Putamen (tissue), 1 donor: ENCODE measurements around the gene CASP14.
"Not testable (repeated sequence)": the region's sequence is repeated elsewhere in the genome, so short reads cannot be mapped to it uniquely, and the experiment has no call there.

ENCODE experiments used
- DNase-seq: peaks from one replicate; pipeline ENCODE4 v3.0.0-alpha.2; 2016; ENCODE audit warnings: low spot score

Gene CASP14

DNA sequence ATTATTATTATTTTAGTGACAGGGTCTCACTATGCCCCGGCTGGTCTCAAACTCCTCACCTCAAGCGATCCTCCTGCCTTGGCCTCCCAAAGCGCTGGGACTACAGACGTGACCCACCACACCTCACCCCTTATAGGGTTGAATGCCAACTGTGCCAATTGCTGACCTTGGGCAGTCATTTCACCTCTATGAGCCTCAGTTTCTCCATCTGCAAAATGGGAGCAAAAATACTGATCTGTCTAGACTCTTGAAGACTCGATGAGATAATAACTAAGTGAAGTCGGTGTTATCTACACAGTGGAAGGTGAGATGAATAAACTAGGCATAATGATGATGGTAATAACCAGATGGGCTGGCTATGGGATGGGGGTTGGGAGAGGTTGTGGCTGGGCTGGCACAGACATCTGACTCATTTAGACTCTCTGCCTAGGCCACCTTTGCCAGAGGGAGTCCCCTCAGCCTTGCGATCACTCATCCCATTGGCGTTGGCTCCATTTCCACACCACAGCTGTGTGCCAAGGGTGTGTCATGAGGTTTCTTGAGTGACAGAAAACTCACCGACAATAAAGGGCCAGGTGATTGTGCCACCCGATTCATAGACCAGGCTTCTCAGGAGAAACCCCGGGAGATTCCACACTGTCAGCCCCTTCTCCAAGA lies at the start of gene CASP14:
TSS of gene CASP14 (plus strand) at position 596 of the 657 bp plus-strand sequence. CDS start 2,772 bp downstream, outside the sequence.
- no peak for DNase-seq

DNA sequence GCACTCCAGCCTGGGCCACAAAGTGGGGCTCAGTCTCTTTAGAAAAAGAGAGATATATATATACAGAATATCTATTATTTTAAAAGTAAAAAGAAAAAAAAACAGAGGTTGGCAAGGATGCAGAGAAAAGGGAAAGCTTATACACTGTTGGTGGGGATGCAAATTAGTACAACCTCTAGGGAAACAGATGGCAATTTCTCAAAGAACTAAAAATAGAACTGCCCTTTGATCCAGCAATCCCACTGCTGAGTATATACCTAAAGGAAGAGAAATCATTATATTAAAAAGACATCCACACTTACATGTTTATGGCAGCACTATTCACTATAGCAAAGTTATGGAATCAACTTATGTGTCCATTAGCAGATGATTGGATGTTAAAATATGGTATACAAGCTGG lies 41.0 kb upstream of the CASP14 start:
- no peak for DNase-seq

DNA sequence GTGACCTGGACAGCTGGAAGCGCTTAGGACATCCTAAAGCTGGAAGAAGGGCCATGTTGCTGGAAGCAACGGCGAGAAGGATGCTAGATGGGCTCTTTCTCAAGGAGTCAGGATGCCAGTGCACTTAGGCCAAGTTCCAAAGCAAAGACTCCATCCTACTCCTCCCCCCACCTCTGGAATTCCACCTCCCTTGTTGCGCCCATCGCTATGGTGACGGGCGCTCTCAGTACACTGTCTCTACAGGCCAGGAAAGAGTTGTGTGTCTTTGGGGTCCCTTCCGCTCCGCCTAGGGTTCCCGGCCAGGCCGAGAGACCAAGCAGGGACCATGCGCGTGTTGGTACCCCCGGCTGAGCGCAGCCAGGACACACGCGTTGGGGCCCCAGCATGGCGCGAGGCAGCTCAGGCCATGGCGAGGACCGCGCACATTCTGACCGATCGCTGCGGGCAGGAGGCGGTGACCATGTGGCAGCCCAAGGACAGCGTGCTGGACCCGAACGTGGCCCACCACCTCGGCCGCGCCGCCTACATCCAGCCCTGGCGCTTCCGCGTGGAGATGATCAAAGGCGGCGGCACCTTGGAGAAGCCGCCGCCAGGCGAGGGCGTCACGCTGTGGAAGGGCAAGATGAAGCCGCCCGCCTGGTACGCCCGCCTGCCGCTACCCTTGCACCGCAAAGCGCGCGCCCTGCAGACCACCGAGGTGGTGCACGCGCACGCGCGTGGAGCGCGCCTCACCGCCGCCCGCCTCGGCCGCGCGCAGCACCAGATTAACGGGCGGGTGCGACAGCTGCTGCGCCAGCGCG lies 38.6 kb upstream of the CASP14 start:
- no peak for DNase-seq

DNA sequence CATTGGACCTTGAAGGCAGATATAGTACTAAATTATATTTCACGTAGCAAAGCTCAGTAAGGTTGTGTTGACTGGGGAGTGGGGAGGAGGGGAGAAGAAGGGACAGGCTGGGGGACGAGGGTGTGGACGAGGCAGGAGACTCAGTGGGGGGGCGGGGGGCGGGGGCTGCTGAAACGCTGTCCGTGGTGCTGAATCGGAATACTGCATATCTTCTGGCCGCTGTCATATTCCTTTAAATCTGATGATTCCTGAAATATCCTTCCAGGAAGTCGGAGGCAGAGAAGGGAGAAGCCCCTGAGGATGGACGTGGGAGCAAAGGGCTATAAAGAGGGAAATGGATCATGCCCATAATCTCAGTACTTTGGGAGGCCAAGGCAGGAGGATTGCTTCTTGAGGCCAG lies 34.7 kb upstream of the CASP14 start:
- no peak for DNase-seq

DNA sequence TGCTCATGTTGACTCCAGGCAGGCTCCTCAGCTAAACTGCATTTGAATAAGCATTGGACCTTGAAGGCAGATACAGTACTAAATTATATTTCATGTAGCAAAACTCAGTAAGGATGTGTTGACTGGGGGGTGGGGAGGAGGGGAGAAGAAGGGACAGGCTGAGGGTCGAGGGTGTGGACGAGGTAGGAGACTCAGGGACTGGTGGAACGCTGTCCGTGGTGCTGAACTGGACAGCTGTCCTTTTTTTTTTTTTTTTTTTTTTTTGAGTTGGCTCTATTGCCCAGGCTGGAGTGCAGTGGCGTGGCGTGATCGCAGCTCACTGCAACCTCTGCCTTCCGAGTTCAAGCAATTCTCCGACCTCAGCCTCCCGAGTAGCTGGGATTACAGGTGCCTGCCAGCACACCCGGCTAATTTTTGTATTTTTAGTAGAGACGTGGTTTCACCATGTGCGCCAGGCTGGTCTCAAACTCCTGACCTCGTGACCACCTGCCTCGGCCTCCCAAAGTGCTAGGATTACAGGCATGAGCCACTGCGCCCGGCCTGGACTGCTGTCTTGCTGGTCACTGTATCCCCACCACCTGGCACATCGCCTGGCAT lies 33.2 kb upstream of the CASP14 start:
- no peak for DNase-seq

- not testable (repeated sequence) for DNase-seq
Measured at GRCh38 chr19:15018836-15019235, 30.4 kb upstream of the CASP14 start.

- no peak for DNase-seq
Measured at GRCh38 chr19:15021286-15022007, 27.8 kb upstream of the CASP14 start.

DNA sequence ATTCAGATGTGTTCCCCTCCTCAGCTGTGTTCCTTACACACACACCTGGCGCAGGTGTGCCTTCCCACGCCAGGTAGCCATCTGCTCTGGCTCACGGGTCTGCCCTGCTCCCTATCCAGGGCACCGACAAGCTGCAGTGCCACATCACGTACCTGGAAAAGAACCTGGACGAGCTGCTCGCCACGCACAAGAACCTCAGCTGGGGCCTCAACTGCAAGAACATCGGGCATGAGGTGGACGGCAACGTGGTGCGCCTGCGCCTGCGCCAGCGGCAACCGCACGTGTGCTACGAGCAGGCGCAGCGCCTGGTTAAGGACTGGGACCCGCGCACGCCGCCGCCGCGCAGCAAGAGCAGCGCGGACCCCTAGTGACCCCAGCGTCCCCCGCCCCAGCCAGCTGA lies 26.5 kb upstream of the CASP14 start:
- DNase-seq, result no peak

- DNase-seq, result no peak
Measured at GRCh38 chr19:15025217-15025616, 24.1 kb upstream of the CASP14 start.

DNA sequence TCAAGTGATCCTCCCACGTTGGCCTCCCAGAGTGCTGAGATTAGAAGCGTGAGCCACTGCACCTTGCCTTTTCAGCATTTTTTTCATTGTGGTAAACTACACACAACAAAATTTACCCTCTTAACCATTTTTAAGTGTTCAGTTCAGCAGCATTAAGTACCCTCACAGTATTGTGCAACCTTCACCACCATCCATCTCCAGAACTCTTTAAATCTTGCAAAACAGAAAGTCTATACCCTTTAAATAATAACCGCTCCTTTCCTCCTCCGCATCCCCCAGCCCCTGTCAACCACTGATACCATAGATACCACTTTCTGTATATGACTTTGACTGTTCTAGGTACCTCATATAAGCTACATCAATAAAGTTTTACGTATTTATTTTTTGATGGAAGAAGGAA lies 20.8 kb upstream of the CASP14 start:
- no peak for DNase-seq

- no peak for DNase-seq
Measured at GRCh38 chr19:15031675-15032074, 17.6 kb upstream of the CASP14 start.

- DNase-seq, result no peak
Measured at GRCh38 chr19:15035795-15036311, 13.4 kb upstream of the CASP14 start.

GRCh38 chr19:15037586-15037985 lies 11.7 kb upstream of the CASP14 start:
- no peak for DNase-seq

DNA sequence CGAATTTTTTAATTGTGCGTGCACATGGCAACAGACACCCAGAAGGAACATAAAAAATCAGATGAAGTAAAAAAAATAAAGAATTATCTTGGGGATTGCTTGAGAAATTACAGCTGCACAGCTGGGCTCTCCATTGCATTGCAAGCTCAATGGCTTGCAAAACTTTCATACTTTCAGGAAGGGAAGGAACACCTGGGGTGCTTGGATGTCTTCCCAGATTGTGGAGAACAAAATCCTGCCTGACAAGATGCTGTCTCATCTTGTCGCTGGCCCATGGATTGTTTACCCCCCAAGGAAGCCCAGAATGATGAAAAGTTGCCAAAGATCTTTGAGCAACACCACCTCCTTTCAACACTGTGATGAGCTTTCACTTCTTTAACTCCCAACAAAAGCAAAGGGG lies 11.0 kb upstream of the CASP14 start:
- peak; percentile 1 for DNase-seq

- DNase-seq, result no peak
Measured at GRCh38 chr19:15042003-15042402, 7.3 kb upstream of the CASP14 start.

- DNase-seq, result no peak
Measured at GRCh38 chr19:15042826-15043225, 6.5 kb upstream of the CASP14 start.

- DNase-seq, result no peak
Measured at GRCh38 chr19:15045506-15045905, 3.8 kb upstream of the CASP14 start.

GRCh38 chr19:15047680-15048079 lies 1.6 kb upstream of the CASP14 start:
- DNase-seq, result no peak

- no peak for DNase-seq
Measured at GRCh38 chr19:15048128-15048527, 1.2 kb upstream of the CASP14 start.

- DNase-seq, result no peak
Measured at GRCh38 chr19:15050639-15051038, 1.4 kb downstream of the CASP14 start.

DNA sequence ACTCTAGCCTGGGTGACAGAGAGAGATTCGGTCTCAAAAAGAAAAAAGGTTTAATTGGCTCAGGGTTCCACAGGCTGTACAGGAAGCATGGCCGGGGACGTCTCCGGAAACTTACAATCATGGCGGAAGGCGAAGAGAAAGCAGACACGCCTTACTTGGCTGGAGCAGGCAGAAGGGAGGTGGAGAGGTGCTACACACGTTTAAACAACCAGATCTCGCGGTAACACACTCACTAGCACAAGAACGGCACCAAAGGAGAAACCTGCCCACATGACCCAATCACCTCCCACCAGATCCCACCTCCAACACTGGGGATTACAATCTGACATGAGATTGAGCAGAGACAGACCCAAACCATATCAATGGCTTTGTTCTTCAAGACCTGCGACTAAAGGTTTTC lies 12.8 kb downstream of the CASP14 start:
- no peak for DNase-seq

DNA sequence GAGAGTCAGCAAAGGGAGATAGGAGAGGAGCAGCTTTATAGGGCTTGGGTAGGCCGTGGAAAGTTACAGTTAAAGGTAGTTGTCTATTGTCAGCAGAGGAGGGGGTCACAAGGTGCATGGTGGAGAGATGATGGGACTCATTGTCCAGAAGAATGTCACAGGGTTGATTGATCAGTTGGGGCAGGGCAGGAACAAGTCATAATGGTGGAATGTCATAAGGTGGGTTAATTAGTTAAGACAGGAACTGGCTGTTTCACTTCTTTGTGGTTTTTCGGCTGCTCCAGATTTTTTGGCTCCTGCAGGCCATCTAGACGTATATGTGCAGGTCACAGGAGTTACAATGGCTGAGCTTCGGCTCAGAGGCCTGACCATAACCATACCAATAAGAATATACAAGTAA lies 21.1 kb downstream of the CASP14 start:
- not testable (repeated sequence) for DNase-seq
